H1 (cell line): ENCODE data around the gene IWS1. TPM values are rescaled to one million over a fixed set of nuclear protein-coding genes. Genes with fewer than 3 reads are reported as not detected.

Source experiments
- CTCF ChIA-PET: fragments of 300-600 bp; sonication (Branson Sonifier 250); formaldehyde crosslinking; loops from one replicate; lab custom pipeline; 2021; ENCODE audit not compliant: partially characterized antibody; lab: Charles Lee
- POLR2A ChIA-PET: fragments of 300-600 bp; sonication (Branson Sonifier 250); formaldehyde crosslinking; loops from one replicate; lab custom pipeline; 2021; ENCODE audit warnings: inconsistent platforms; ENCODE audit not compliant: partially characterized antibody; lab: Charles Lee
- DNase-seq, 2 experiments: peaks; one replicate each; pipeline versions ENCODE4 v3.0.0 to v3.0.0-alpha.2; 2010 to 2022; ENCODE audit warnings: low spot score in 2 of 2, low read depth in 1 of 2, mixed read lengths in 1 of 2
- FAIRE-seq: peaks from 2 replicates; lab custom pipeline; 2011; peaks lifted over from hg19 to GRCh38; lab: Jason Lieb, UNC
- H2AFZ ChIP-seq: 2 replicates; pipeline ENCODE4 v1.8.1; 2012; ENCODE audit warnings: low read length, inconsistent platforms
- H2AK5ac ChIP-seq: 2 replicates; pipeline ENCODE4 v1.6.1; 2013; ENCODE audit warnings: low read depth, low read length
- H2BK120ac ChIP-seq: replicated peaks from 2 replicates; pipeline ENCODE3; 2013; ENCODE audit warnings: low read depth, low read length, inconsistent platforms
- H2BK12ac ChIP-seq: 2 replicates; pipeline ENCODE4 v1.6.1; 2013; ENCODE audit warnings: low read depth, low read length
- H2BK15ac ChIP-seq: 2 replicates; pipeline ENCODE4 v1.6.1; 2013; ENCODE audit warnings: low read length
- H2BK20ac ChIP-seq: 2 replicates; pipeline ENCODE4 v1.6.1; 2013; ENCODE audit warnings: low read length
- H2BK5ac ChIP-seq: 2 replicates; pipeline ENCODE4 v1.6.1; 2013; ENCODE audit warnings: low read depth, low read length
- H3K14ac ChIP-seq: 2 replicates; pipeline ENCODE4 v1.6.1; 2013; ENCODE audit warnings: inconsistent platforms; ENCODE audit not compliant: insufficient read length
- H3K18ac ChIP-seq: 2 replicates; pipeline ENCODE4 v1.6.1; 2013; ENCODE audit warnings: low read length; ENCODE audit errors: extremely low read depth
- H3K23ac ChIP-seq: 2 replicates; pipeline ENCODE4 v1.6.1; 2013; ENCODE audit warnings: inconsistent platforms; ENCODE audit not compliant: insufficient read length
- H3K23me2 ChIP-seq: 2 replicates; pipeline ENCODE4 v1.6.1; 2013; ENCODE audit warnings: low read depth, low read length
- H3K27ac ChIP-seq: 2 replicates; pipeline ENCODE4 v1.6.1; 2011; ENCODE audit warnings: low read depth, low read length, inconsistent platforms
- H3K27me3 ChIP-seq, 4 experiments: replicated peaks in 1 of 4; 1 replicate in 1 of 4; 2 replicates in 3 of 4; pipeline versions ENCODE4 v1.6.1 to v1.8.1; 2011 to 2013; ENCODE audit warnings: low read length in 3 of 4, mild to moderate bottlenecking in 3 of 4, inconsistent platforms in 2 of 4, mixed read lengths in 2 of 4, moderate library complexity in 1 of 4; ENCODE audit not compliant: control insufficient read depth in 3 of 4, insufficient read depth in 3 of 4; ENCODE audit errors: extremely low read depth in 1 of 4
- H3K36me3 ChIP-seq, 4 experiments: 2 replicates each; pipeline versions ENCODE4 v1.6.1 to v1.8.1; 2011 to 2013; ENCODE audit warnings: mild to moderate bottlenecking in 4 of 4, low read length in 3 of 4, moderate library complexity in 2 of 4, control low read depth in 1 of 4, inconsistent platforms in 1 of 4; ENCODE audit not compliant: insufficient read depth in 4 of 4, control insufficient read depth in 2 of 4
- H3K4ac ChIP-seq: replicated peaks from 2 replicates; pipeline ENCODE3; 2013; ENCODE audit warnings: low read length, low read depth, mixed read lengths, inconsistent platforms; ENCODE audit not compliant: insufficient read length
- H3K4me1 ChIP-seq, 4 experiments: replicated peaks in 1 of 4; 1 replicate in 1 of 4; 2 replicates in 3 of 4; pipeline versions ENCODE4 v1.6.1 to v1.8.1; 2011 to 2013; ENCODE audit warnings: low read length in 3 of 4, inconsistent platforms in 2 of 4, mixed read lengths in 1 of 4; ENCODE audit not compliant: insufficient read depth in 4 of 4, control insufficient read depth in 3 of 4
- H3K4me2 ChIP-seq, 2 experiments: 2 replicates each; pipeline versions ENCODE4 v1.6.1 to v1.8.1; 2011 to 2013; ENCODE audit warnings: low read depth in 2 of 2, low read length in 2 of 2, control low read depth in 1 of 2, inconsistent platforms in 1 of 2, mild to moderate bottlenecking in 1 of 2; ENCODE audit not compliant: insufficient read depth in 1 of 2
- H3K4me3 ChIP-seq, 4 experiments: fragments of 200-600, 300-600 bp in 1 of 4; sonication (generic), shearing (Covaris generic), sonication (Bioruptor Twin) in 1 of 4; 2 replicates each; pipeline versions ENCODE4 v1.5.1 to v1.8.1; 2011 to 2016; ENCODE audit warnings: low read length in 4 of 4, low read depth in 3 of 4, control low read depth in 2 of 4, inconsistent platforms in 2 of 4, mild to moderate bottlenecking in 2 of 4, mixed read lengths in 1 of 4, moderate library complexity in 1 of 4; ENCODE audit not compliant: insufficient read depth in 2 of 4; ENCODE audit errors: extremely low read depth in 1 of 4
- H3K56ac ChIP-seq: replicated peaks from 2 replicates; pipeline ENCODE3; 2013; ENCODE audit warnings: low read depth, mild to moderate bottlenecking, mixed read lengths, low read length, inconsistent platforms; ENCODE audit not compliant: insufficient read length
- H3K79me1 ChIP-seq: 2 replicates; pipeline ENCODE4 v1.6.1; 2013; ENCODE audit warnings: low read depth, low read length, control low read depth
- H3K79me2 ChIP-seq, 2 experiments: 2 replicates each; pipeline versions ENCODE4 v1.6.1 to v1.8.1; 2012 to 2013; ENCODE audit warnings: low read length in 2 of 2, mild to moderate bottlenecking in 2 of 2, inconsistent platforms in 1 of 2; ENCODE audit not compliant: insufficient read depth in 2 of 2, control insufficient read depth in 1 of 2
- H3K9ac ChIP-seq, 4 experiments: replicated peaks in 1 of 4; 1 replicate in 1 of 4; 2 replicates in 3 of 4; pipeline versions ENCODE4 v1.6.1 to v1.8.1; 2011 to 2013; ENCODE audit warnings: low read depth in 3 of 4, low read length in 3 of 4, control low read depth in 2 of 4, mild to moderate bottlenecking in 2 of 4, moderate library complexity in 2 of 4, inconsistent platforms in 1 of 4; ENCODE audit errors: extremely low read depth in 1 of 4
- H3K9me3 ChIP-seq, 2 experiments: 2 replicates each; pipeline versions ENCODE4 v1.6.1 to v1.8.1; 2012 to 2013; ENCODE audit warnings: mild to moderate bottlenecking in 2 of 2, moderate library complexity in 2 of 2, control low read depth in 1 of 2, inconsistent platforms in 1 of 2, low read depth in 1 of 2, low read length in 1 of 2, mixed read lengths in 1 of 2; ENCODE audit not compliant: insufficient read depth in 2 of 2
- H4K20me1 ChIP-seq, 2 experiments: replicated peaks in 1 of 2; 2 replicates each; pipeline versions ENCODE3 to v1.8.1; 2011 to 2013; ENCODE audit warnings: inconsistent platforms in 2 of 2, low read length in 2 of 2, mild to moderate bottlenecking in 1 of 2; ENCODE audit not compliant: insufficient read depth in 2 of 2, control insufficient read depth in 1 of 2
- H4K5ac ChIP-seq: 2 replicates; pipeline ENCODE4 v1.6.1; 2013; ENCODE audit warnings: low read length, low read depth, mixed read lengths, inconsistent platforms; ENCODE audit not compliant: insufficient read length
- H4K8ac ChIP-seq: 2 replicates; pipeline ENCODE4 v1.8.0; 2013; ENCODE audit warnings: mild to moderate bottlenecking, moderate library complexity, low read length, inconsistent platforms; ENCODE audit not compliant: insufficient read depth; ENCODE audit errors: extremely low read depth
- H4K91ac ChIP-seq: replicated peaks from 2 replicates; pipeline ENCODE3; 2013; ENCODE audit warnings: low read length, mixed read lengths, inconsistent platforms; ENCODE audit not compliant: insufficient read length
- BCL11A ChIP-seq, 2 experiments: IDR thresholded peaks; one replicate each; pipeline ENCODE4 v1.6.1; 2011; ENCODE audit warnings: low read depth in 2 of 2, low read length in 2 of 2, mild to moderate bottlenecking in 2 of 2
- CHD1 ChIP-seq: IDR thresholded peaks from 2 replicates; pipeline ENCODE4 v1.6.1; 2012; ENCODE audit warnings: low read depth, low read length, improper control_type of control experiment
- CHD2 ChIP-seq: IDR thresholded peaks from 2 replicates; pipeline ENCODE4 v1.6.1; 2012; ENCODE audit warnings: low read length, improper control_type of control experiment
- CREB1 ChIP-seq: IDR thresholded peaks from 2 replicates; pipeline ENCODE4 v1.6.1; 2012; ENCODE audit warnings: inconsistent platforms
- EZH2 ChIP-seq: fragments of 200-600 bp; sonication (generic); IDR thresholded peaks from 2 replicates; pipeline ENCODE4 v1.7.1; 2012; ENCODE audit warnings: low read depth, mild to moderate bottlenecking, moderate library complexity, low read length, inconsistent platforms; ENCODE audit not compliant: severe bottlenecking
- GTF2F1 ChIP-seq: IDR thresholded peaks from 2 replicates; pipeline ENCODE4 v1.6.1; 2012; ENCODE audit warnings: low read depth, low read length, improper control_type of control experiment, borderline replicate concordance
- POLR2A ChIP-seq, 2 experiments: IDR thresholded peaks; 1 replicate in 1 of 2; 2 replicates in 1 of 2; pipeline ENCODE4 v1.6.1; 2011; ENCODE audit warnings: low read depth in 2 of 2, low read length in 2 of 2, mild to moderate bottlenecking in 2 of 2; ENCODE audit errors: control extremely low read depth in 1 of 2
- RFX5 ChIP-seq: IDR thresholded peaks from 2 replicates; pipeline ENCODE4 v1.6.1; 2011; ENCODE audit warnings: low read depth, low read length, improper control_type of control experiment, borderline replicate concordance
- SIRT6 ChIP-seq: IDR thresholded peaks from one replicate; pipeline ENCODE4 v1.7.1; 2012; ENCODE audit warnings: low read length, inconsistent platforms
- WGBS, 2 experiments: shearing (Covaris generic) in 1 of 2; methylation state at CpG; one replicate each; pipeline versions ENCODE4 v1.1.6 to v1.1.7; 2013 to 2015; ENCODE audit warnings: low lambda C conversion rate in 2 of 2, mixed read lengths in 2 of 2, inconsistent platforms in 1 of 2, low coverage in 1 of 2, missing lambda C conversion rate in 1 of 2; ENCODE audit not compliant: insufficient replicate concordance in 2 of 2, insufficient coverage in 1 of 2, insufficient read length in 1 of 2; ENCODE audit errors: extremely low coverage in 1 of 2, missing lambda C conversion rate in 1 of 2; 5-methylcytosine and 5-hydroxymethylcytosine counted together
- polyA plus RNA-seq, 7 experiments: library from polyadenylated mRNA; depleted of rRNA in 3 of 7; stranded (reverse) in 5 of 7; unstranded in 2 of 7; fragments of >200 nt in 5 of 7; fragments of 200-250 nt in 2 of 7; gene quantifications; 1 replicate in 5 of 7; 2 replicates in 1 of 7; 4 replicates in 1 of 7; pipeline versions ENCODE4 v1.2.1 to v1.2.3, GENCODE V29; 2011 to 2013; ENCODE audit warnings: missing spikeins in 2 of 7, mixed read lengths in 2 of 7
- total RNA-seq: library from RNA; stranded (reverse); fragmentation: NEBNext Ultra II Directional; extraction: Animal tissue kit (Norgen Biotek cat#: 25700); gene quantifications from 2 replicates; pipeline ENCODE4 v1.2.1, GENCODE V29; 2021

IWS1 gene
- total and polyA plus RNA-seq, 2 of the 8 experiments (the other 6 are each of a cell fraction or from before 2014, with no cell fraction given): 18.4 to 64.8 TPM

DNA sequence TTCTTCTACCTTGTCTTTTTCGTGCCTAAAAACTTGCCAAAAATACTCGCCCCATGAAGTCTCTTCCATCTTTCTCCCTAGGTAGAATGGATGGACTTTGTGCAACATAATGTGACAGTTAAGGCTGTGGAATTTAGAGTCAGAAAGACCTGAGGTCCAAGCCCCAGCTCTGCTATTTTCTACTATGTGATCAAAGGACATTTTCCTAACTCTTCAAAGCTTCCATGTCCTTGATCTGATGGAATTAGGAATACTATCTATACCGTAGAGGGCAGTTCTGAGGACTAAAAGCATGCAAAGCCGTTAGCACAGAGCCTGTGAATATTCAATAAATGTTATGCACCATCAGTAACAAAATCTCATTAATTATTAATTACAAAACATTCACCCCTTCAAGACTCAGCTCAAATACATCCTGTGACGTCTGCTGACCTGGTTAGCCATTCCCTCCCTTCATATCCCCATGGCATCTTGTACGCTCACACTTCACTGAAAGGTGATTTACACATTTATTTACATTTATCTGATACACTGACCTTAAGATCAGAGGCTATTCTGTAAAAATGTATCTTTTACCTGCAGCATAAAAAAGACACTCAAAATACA lies 15.1 kb downstream of the IWS1 start:
- Histone ChIP-seq H3K14ac (no peak overlapping the region), H3K4me1 (peaks cover 7 to 12% (median 8%) of the 10 kb centered on the region in 4 experiments; a peak in 6 of 7 replicates)
- POLR2A ChIA-PET: no interaction called here

More for the DNA sequence above, 15.1 kb downstream of the IWS1 start:
- no peak overlapping the region for H2AK5ac ChIP-seq
- no peak overlapping the region for H2BK20ac ChIP-seq
- H3K9ac ChIP-seq: no peak overlapping the region
- H2BK12ac ChIP-seq: no peak overlapping the region
- no peak for DNase-seq
- H3K23ac ChIP-seq: no peak overlapping the region
- no peaks in the 10 kb centered on the region for H3K23me2 ChIP-seq
- H3K79me1 ChIP-seq: peaks cover 4% of the 10 kb centered on the region; the same call in 1 of the 2 replicates
- H4K20me1 ChIP-seq: peaks cover 30 to 32% of the 10 kb centered on the region in 2 experiments
- no peak overlapping the region for H2BK15ac ChIP-seq
- TF ChIP-seq CHD1 (no peak), SIRT6 (no peak), EZH2 (no peak), BCL11A (IDR thresholded peaks at IDR 0.05; ENCODE audit: low read depth in 2 of 2, low read length in 2 of 2) (no peak), GTF2F1 (no peak), CHD2 (no peak), CREB1 (no peak), POLR2A (IDR thresholded peaks at IDR 0.05; ENCODE audit: control extremely low read depth in 1 of 2, low read depth in 2 of 2, low read length in 2 of 2) (no peak), RFX5 (no peak)
- TF ChIP-seq, all 59 proteins: peak for 0
- no peak overlapping the region for H4K91ac ChIP-seq
- CTCF ChIA-PET: no interaction called here
- WGBS, 2 experiments: 88% methylated on average over 6 of the region's 6 CpGs; no CpG with 5 or more reads in 1 of the 2 experiments
- H4K5ac ChIP-seq: no peak overlapping the region
- no peak overlapping the region for H3K56ac ChIP-seq
- H3K9me3 ChIP-seq: no peaks in the 10 kb centered on the region
- FAIRE-seq: no peak
- no peak overlapping the region for H3K18ac ChIP-seq
- no peak overlapping the region for H2AFZ ChIP-seq
- peaks cover 27 to 99% of the 10 kb centered on the region in 2 experiments for H3K79me2 ChIP-seq
- no peak overlapping the region for H4K8ac ChIP-seq
- no peak overlapping the region for H3K27ac ChIP-seq
- H3K36me3 ChIP-seq: peaks cover 0 to 8% (median 0%) of the 10 kb centered on the region in 4 experiments; a peak in 1 of 8 replicates
- no peak overlapping the region for H3K4ac ChIP-seq
- H3K4me2 ChIP-seq: no peak overlapping the region
- no peaks in the 10 kb centered on the region for H3K27me3 ChIP-seq
- no peak overlapping the region for H3K4me3 ChIP-seq
- H2BK5ac ChIP-seq: no peak overlapping the region
- H2BK120ac ChIP-seq: no peak overlapping the region
